Esophagus (tissue), 2 donors: ENCODE data around the gene SEC11C. TPM values are rescaled to one million over a fixed set of nuclear protein-coding genes. Genes with fewer than 3 reads are reported as not detected.

Experiments used
- H3K27ac ChIP-seq, 2 donors: one replicate each; pipeline ENCODE4 v1.5.1; 2013; ENCODE audit warnings: low read depth in 2 of 2, mild to moderate bottlenecking in 2 of 2, inconsistent platforms in 1 of 2, low read length in 1 of 2, moderate library complexity in 1 of 2
- H3K27me3 ChIP-seq, 2 donors: one replicate each; pipeline ENCODE4 v1.6.1; 2013; ENCODE audit warnings: low read length in 2 of 2, control low read depth in 1 of 2, mild to moderate bottlenecking in 1 of 2; ENCODE audit not compliant: insufficient read depth in 2 of 2, control insufficient read depth in 1 of 2
- H3K36me3 ChIP-seq, 2 donors: one replicate each; pipeline ENCODE4 v1.6.1; 2013; ENCODE audit warnings: low read length in 1 of 2; ENCODE audit not compliant: control insufficient read depth in 2 of 2, insufficient read depth in 2 of 2
- H3K4me1 ChIP-seq, 2 donors: one replicate each; pipeline ENCODE4 v1.6.1; 2013; ENCODE audit warnings: low read length in 1 of 2; ENCODE audit not compliant: control insufficient read depth in 2 of 2, insufficient read depth in 2 of 2
- H3K4me3 ChIP-seq, 2 donors: one replicate each; pipeline ENCODE4 v1.5.1; 2013; ENCODE audit warnings: low read length in 2 of 2, mild to moderate bottlenecking in 2 of 2, low read depth in 1 of 2, moderate library complexity in 1 of 2
- H3K9me3 ChIP-seq, 2 donors: one replicate each; pipeline ENCODE4 v1.6.1; 2013; ENCODE audit warnings: mild to moderate bottlenecking in 2 of 2, low read depth in 1 of 2, low read length in 1 of 2, moderate library complexity in 1 of 2; ENCODE audit not compliant: control insufficient read depth in 2 of 2, insufficient read depth in 1 of 2
- WGBS, 2 donors: extraction: QIAGEN DNeasy Blood & Tissue Kit; methylation state at CpG; one replicate each; pipeline ENCODE4 v1.1.7; 2013; 5-methylcytosine and 5-hydroxymethylcytosine counted together
- polyA plus RNA-seq, 2 donors: library from polyadenylated mRNA; stranded (reverse); fragments of 200-250 nt; gene quantifications; one replicate each; pipeline ENCODE4 v1.2.3, GENCODE V29; 2013
- donor health status: healthy with polysubstance abuse.
- donor health status: Bipolar disorder and iron deficiency.

The SEC11C gene
- polyA plus RNA-seq, 2 donors, result 24.0 to 48.4 TPM

DNA sequence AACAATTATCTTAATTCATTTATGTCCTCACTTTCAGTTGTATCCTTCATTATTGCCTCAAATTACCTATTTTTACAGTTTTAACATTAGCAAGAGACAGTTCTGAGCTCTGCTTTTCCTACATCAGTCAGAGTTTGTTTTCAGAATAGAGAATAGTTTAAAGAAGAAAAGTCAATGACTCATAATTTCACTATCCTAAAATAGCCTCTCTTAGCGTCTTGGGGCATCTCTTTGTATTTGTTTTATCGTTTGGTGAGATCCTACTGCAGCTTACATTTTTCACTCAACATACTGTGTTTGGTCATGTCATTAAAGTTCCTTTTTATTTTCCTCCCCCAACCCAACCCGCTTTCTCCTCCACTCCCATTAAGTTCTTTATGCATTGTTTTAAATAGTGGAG, 3.8 kb downstream of the SEC11C start:
- Histone ChIP-seq H3K27ac (no peak overlapping the region), H3K9me3 (peaks cover 0 to 2% of the 10 kb centered on the region in 2 donors), H3K4me1 (peaks cover 0 to 5% of the 10 kb centered on the region in 2 donors), H3K27me3 (no peaks in the 10 kb centered on the region), H3K36me3 (no peaks in the 10 kb centered on the region), H3K4me3 (no peak overlapping the region)
- WGBS, 2 donors, result 39 to 56% methylated on average over 3 of the region's 3 CpGs

DNA sequence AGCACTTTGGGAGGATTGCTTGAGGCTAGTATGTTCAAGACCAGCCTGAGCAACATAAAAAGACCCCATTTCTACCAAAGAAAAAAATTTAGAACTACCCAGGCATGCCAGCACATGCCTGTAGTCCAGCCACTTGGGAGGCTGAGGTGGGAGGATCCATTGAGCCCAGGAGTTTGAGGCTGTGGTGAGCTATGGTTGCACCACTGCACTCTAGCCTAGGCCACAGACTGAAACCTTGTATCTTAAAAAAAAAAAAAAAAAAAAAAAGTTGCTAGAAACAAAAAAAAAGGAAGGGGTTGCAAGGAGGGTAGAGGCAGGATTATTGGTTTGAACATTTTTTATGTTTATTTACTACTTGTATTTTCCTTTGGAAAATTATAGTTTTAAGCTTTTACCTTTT, 4.8 kb downstream of the SEC11C start:
- peaks cover 0 to 5% of the 10 kb centered on the region in 2 donors for H3K4me1 ChIP-seq
- H3K36me3 ChIP-seq, result no peaks in the 10 kb centered on the region
- H3K27ac ChIP-seq, result no peak overlapping the region
- H3K27me3 ChIP-seq, result no peaks in the 10 kb centered on the region
- peaks cover 0 to 4% of the 10 kb centered on the region in 2 donors for H3K9me3 ChIP-seq
- H3K4me3 ChIP-seq, result no peak overlapping the region

DNA sequence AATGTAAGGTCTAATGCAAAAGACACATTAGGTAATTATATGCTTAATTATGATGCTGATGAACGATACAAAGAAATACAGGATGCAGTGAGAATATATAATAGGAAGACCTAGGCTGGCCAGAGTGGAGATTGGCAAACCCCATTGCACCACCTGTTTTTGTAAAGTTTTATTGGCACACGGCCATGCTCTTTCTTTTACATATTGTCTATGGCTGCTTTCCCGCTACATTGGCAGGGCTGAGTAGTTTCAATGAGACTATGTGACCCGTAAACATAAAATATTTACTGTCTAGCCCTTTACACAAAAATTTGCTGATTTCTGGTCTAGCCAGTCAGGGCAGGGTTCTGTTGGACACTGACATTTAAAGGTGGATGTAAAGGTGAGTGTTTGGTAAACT, 5.4 kb downstream of the SEC11C start:
- H3K9me3 ChIP-seq, result peaks cover 0 to 4% of the 10 kb centered on the region in 2 donors
- H3K27ac ChIP-seq, result no peak overlapping the region
- 78 to 79% methylated on average over 4 of the region's 4 CpGs for WGBS, 2 donors
- peaks cover 0 to 5% of the 10 kb centered on the region in 2 donors for H3K4me1 ChIP-seq
- peaks cover under 1 to 1% of the 10 kb centered on the region in 2 donors for H3K36me3 ChIP-seq
- H3K27me3 ChIP-seq, result no peaks in the 10 kb centered on the region
- H3K4me3 ChIP-seq, result no peak overlapping the region

DNA sequence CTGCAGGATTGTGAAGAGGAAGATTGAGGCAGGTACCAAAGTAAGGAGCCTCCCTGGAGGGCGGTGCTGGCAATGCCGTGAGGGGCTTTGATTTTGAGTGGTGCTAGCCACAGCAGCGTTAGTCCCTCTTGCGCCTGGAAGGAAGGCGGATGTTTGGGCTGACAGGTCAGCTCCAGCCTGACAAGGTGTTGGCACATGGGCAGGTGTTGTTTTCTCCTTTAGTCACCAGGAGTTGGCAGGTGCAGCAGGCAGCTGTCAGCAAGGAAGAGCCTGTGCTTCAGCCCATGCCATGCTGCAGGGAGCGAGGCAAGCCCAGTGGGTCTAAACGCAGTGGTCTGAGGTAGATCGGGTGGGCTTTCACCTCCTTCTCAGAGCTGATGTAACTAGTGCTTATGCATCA, 8.5 kb downstream of the SEC11C start:
- Histone ChIP-seq H3K4me1 (no peaks in the 10 kb centered on the region), H3K4me3 (no peak overlapping the region), H3K9me3 (peaks cover 0 to 4% of the 10 kb centered on the region in 2 donors), H3K36me3 (peaks cover 4 to 11% of the 10 kb centered on the region in 2 donors), H3K27ac (no peak overlapping the region), H3K27me3 (no peaks in the 10 kb centered on the region)
- 77 to 83% methylated on average over 8 of the region's 8 CpGs for WGBS, 2 donors

DNA sequence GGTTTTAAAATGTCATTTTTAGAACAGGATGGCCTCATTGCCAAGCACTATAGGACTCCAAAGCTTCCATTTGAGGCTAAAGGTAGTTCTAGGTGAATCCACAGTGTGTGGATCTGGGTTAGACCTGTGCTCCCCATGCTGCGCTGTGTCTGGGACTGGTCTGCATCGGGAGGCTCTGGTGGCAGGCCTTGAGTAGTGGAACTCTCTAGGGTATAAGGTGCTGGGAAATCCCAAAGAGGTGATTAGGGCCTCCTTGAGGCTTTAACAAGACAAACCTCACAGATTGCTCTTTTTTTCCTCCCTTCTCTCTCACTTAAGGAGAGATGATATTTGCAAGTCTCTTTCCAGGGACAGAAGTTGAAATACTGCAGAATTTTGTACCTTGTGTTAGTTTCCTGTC, 9.3 kb downstream of the SEC11C start:
- 85 to 87% methylated on average over 2 of the region's 2 CpGs for WGBS, 2 donors
- H3K27ac ChIP-seq, result no peak overlapping the region
- H3K4me1 ChIP-seq, result no peaks in the 10 kb centered on the region
- no peak overlapping the region for H3K4me3 ChIP-seq
- H3K36me3 ChIP-seq, result peaks cover 4 to 11% of the 10 kb centered on the region in 2 donors
- peaks cover 0 to 4% of the 10 kb centered on the region in 2 donors for H3K9me3 ChIP-seq
- H3K27me3 ChIP-seq, result no peaks in the 10 kb centered on the region

DNA sequence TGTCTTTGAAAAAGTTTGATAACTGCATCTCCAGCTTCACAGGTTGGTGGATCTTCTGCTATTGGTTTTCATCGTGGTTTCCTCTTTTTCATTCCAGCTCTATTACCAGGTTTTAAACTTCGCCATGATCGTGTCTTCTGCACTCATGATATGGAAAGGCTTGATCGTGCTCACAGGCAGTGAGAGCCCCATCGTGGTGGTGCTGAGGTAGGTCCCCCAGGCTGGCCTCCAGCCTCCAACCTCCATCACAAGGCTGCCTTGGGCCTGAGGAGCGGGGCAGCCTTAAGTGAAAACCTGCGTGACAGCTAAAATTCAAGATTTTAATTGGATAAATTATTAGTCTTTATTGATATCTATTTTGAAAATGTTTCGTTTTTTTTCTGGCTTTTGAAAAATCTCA, 9.7 kb downstream of the SEC11C start:
- Histone ChIP-seq H3K4me3 (no peak overlapping the region), H3K27ac (no peak overlapping the region), H3K9me3 (peaks cover 0 to 4% of the 10 kb centered on the region in 2 donors), H3K27me3 (no peaks in the 10 kb centered on the region), H3K36me3 (peaks cover 4 to 11% of the 10 kb centered on the region in 2 donors), H3K4me1 (no peaks in the 10 kb centered on the region)
- 93 to 94% methylated on average over 8 of the region's 8 CpGs for WGBS, 2 donors

DNA sequence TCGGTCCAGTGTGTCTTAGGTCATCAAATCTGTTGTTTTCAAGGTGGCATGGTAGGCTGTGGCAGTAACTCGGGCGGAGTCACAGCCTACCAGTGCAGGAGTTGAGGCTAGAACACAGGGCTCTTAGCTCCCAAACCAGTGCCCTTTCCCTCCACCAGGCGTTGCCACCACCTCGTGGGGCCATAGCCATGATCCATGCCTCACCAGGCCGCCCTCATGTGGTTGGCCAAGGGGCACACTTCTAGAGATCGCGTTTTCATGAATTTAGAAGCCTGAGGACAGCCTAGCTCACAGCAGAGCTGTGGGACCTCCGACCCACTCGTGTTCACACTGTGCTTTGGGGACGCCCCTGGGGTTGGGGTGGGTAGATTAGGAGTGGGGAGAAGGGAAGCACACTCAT, 10.6 kb downstream of the SEC11C start:
- Histone ChIP-seq H3K36me3 (peaks cover 4 to 11% of the 10 kb centered on the region in 2 donors), H3K27me3 (no peaks in the 10 kb centered on the region), H3K9me3 (peaks cover 0 to 4% of the 10 kb centered on the region in 2 donors), H3K4me1 (no peaks in the 10 kb centered on the region), H3K4me3 (no peak overlapping the region), H3K27ac (no peak overlapping the region)
- WGBS, 2 donors, result 91 to 93% methylated on average over 11 of the region's 11 CpGs

DNA sequence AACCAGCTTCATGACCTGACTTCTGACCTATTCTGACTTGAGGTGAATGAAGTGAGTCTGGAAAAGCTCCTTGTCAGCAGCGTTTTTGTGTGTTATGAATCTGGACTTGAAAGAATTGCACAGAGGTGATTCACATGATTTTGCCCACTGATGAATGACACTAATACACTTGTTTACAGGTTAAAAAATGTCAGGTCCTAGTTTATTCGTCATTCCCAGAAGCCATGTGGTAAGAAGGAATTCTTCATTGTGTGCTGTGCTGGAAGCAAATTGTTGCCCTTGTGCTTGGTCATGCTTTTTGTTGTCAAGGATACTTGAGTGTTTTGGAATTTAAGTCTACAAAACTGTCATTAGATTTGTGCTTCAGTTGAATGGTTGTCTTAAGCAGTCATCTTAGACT, 15.5 kb downstream of the SEC11C start:
- Histone ChIP-seq H3K27me3 (no peaks in the 10 kb centered on the region), H3K4me1 (no peaks in the 10 kb centered on the region), H3K4me3 (no peak overlapping the region), H3K36me3 (peaks cover 2 to 18% of the 10 kb centered on the region in 2 donors), H3K27ac (no peak overlapping the region), H3K9me3 (no peaks in the 10 kb centered on the region)
- WGBS, 2 donors, result 83 to 86% methylated on average over 2 of the region's 2 CpGs

DNA sequence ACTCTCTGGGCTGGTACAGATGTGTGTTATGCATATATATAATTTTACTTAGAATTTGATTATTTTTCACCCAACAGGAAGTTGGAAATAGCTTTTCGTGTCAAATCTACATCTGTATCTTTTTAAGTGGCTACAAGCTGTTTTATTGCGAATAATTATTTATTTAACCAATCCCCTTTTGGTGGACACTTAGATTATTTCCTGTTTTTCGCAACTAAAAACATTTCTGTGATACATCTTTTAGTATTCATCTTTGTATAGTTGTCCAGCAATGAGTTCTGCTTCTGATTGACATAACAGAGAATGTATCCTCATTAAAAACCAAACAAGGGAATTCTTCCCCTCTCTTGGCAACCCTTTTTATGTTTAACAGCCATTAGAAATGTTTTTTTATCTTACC, 16.6 kb downstream of the SEC11C start:
- Histone ChIP-seq H3K4me1 (no peaks in the 10 kb centered on the region), H3K9me3 (no peaks in the 10 kb centered on the region), H3K27me3 (no peaks in the 10 kb centered on the region), H3K4me3 (no peak overlapping the region), H3K27ac (no peak overlapping the region), H3K36me3 (peaks cover 0 to 14% of the 10 kb centered on the region in 2 donors)
- WGBS, 2 donors, result 92% methylated on average over 3 of the region's 3 CpGs

DNA sequence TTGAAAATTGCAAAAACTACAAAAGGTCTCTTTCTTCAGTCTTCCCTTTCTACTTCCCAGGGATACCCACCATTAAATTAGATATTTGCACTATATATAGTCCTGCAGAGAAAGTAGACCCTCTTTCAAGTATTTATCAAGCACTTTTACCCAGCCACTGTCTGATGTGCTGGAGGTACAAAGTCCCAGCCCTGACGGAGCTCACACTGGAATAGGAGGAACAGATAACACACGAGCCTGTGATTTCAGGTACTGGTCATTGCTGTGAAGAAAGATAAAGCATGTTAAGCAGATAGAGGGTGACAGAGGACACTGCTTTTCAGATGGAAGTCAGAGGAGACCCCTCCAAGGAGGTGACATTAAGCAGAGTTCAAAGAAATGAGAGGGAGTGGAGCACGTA, 19.6 kb downstream of the SEC11C start:
- H3K27ac ChIP-seq, result no peak overlapping the region
- no peak overlapping the region for H3K4me3 ChIP-seq
- H3K27me3 ChIP-seq, result no peaks in the 10 kb centered on the region
- 81 to 92% methylated on average over 3 of the region's 3 CpGs for WGBS, 2 donors
- no peaks in the 10 kb centered on the region for H3K4me1 ChIP-seq
- peaks cover 0 to 9% of the 10 kb centered on the region in 2 donors for H3K36me3 ChIP-seq
- H3K9me3 ChIP-seq, result no peaks in the 10 kb centered on the region
